ENCODE measurements around the gene COL4A6. TPM values are rescaled to one million over a fixed set of nuclear protein-coding genes. Genes with fewer than 3 reads are reported as not detected.

The COL4A6 gene
- total and polyA plus RNA-seq, 12 donors: 0.14 to 1.4 (median 0.73) TPM

- Histone ChIP-seq H3K4me1 (replicated peaks in 1 of 2) (no peaks in the 10 kb centered on the region), H3K36me3 (replicated peaks in 1 of 2) (no peaks in the 10 kb centered on the region), H3K4me3 (peak overlapping the region in 1 of 4 donors; percentile 50), H3K27ac (no peak overlapping the region), H3K27me3 (peaks cover 34% of the 10 kb centered on the region), H3K9me3 (replicated peaks in 1 of 3) (no peaks in the 10 kb centered on the region)
- intact Hi-C loops (cut with DNase I): no loop called here
- no peak for DNase-seq
- no peak for TF ChIP-seq CTCF (IDR thresholded peaks at IDR 0.05)
- TF ChIP-seq POLR2A (IDR thresholded peaks at IDR 0.05): no peak
- 21 to 33% (median 29%) methylated on average over 15 to 20 of the region's 20 CpGs for WGBS, 4 donors
These were observed 693 bp downstream of the COL4A6 start for GRCh38 chrX:108437349-108438109.

GRCh38 chrX:108435261-108435660, 3.0 kb downstream of the COL4A6 start:
- no peaks in the 10 kb centered on the region for H3K4me1 ChIP-seq (replicated peaks in 1 of 2)
- WGBS, 4 donors: 64 to 92% (median 78%) methylated on average over 5 of the region's 5 CpGs
- no peak overlapping the region for H3K4me3 ChIP-seq
- no peak overlapping the region for H3K27ac ChIP-seq
- TF ChIP-seq CTCF (IDR thresholded peaks at IDR 0.05) (no peak), POLR2A (IDR thresholded peaks at IDR 0.05) (no peak)
- no peaks in the 10 kb centered on the region for H3K36me3 ChIP-seq (replicated peaks in 1 of 2)
- intact Hi-C loops (cut with DNase I): no loop called here
- H3K27me3 ChIP-seq: peaks cover 30% of the 10 kb centered on the region
- no peaks in the 10 kb centered on the region for H3K9me3 ChIP-seq (replicated peaks in 1 of 3)
- no peak for DNase-seq

- intact Hi-C loops (cut with DNase I): no loop called here
- Histone ChIP-seq H3K9me3 (replicated peaks in 1 of 3) (no peaks in the 10 kb centered on the region), H3K27ac (no peak overlapping the region), H3K27me3 (peaks cover 9% of the 10 kb centered on the region), H3K4me1 (replicated peaks in 1 of 2) (no peaks in the 10 kb centered on the region), H3K36me3 (replicated peaks in 1 of 2) (no peaks in the 10 kb centered on the region), H3K4me3 (no peak overlapping the region)
- TF ChIP-seq POLR2A (IDR thresholded peaks at IDR 0.05) (no peak), CTCF (IDR thresholded peaks at IDR 0.05) (no peak)
- no peak for DNase-seq
- WGBS, 4 donors: 40 to 81% (median 56%) methylated on average over 1 of the region's 1 CpG
These were observed 12.0 kb downstream of the COL4A6 start for GRCh38 chrX:108426262-108426661.

GRCh38 chrX:108420481-108420880, 17.7 kb downstream of the COL4A6 start:
- Histone ChIP-seq H3K27me3 (no peaks in the 10 kb centered on the region), H3K36me3 (replicated peaks in 1 of 2) (no peaks in the 10 kb centered on the region), H3K9me3 (replicated peaks in 1 of 3) (no peaks in the 10 kb centered on the region), H3K27ac (no peak overlapping the region), H3K4me3 (no peak overlapping the region), H3K4me1 (replicated peaks in 1 of 2) (no peaks in the 10 kb centered on the region)
- intact Hi-C loops (cut with DNase I): no loop called here
- no peak for DNase-seq
- TF ChIP-seq POLR2A (IDR thresholded peaks at IDR 0.05): no peak
- no peak for TF ChIP-seq CTCF (IDR thresholded peaks at IDR 0.05)
- 78 to 100% (median 87%) methylated on average over 1 of the region's 1 CpG for WGBS, 4 donors

Measured in adrenal gland (tissue), 12 donors.